Endothelial cell of umbilical vein (primary cell): ENCODE results near the gene HIRA. TPM values are rescaled to one million over a fixed set of nuclear protein-coding genes. Genes with fewer than 3 reads are reported as not detected.

ENCODE experiments used
- BruUV-seq: library from RNA; stranded (reverse); fragments of 400-500 nt; replicated peaks from 2 replicates; lab custom pipeline; 2021; lab: Mats Ljungman, UMichigan
- CTCF ChIA-PET: fragments of 300-600, 350-600 bp; sonication (Branson Sonifier 250); formaldehyde crosslinking; loops from one replicate; lab custom pipeline; 2021; ENCODE audit warnings: antibody characterized with exemption, inconsistent platforms; lab: Charles Lee
- POLR2A ChIA-PET: fragments of 300-600, 350-600 bp; sonication (Branson Sonifier 250); formaldehyde crosslinking; loops from one replicate; lab custom pipeline; 2021; ENCODE audit warnings: antibody characterized with exemption, inconsistent platforms; lab: Charles Lee
- DNase-seq: peaks from one replicate; pipeline ENCODE4 v3.0.0-alpha.2; 2011; ENCODE audit warnings: low read depth, low spot score
- FAIRE-seq: peaks from 2 replicates; lab custom pipeline; 2011; peaks lifted over from hg19 to GRCh38; lab: Jason Lieb, UNC
- H2AFZ ChIP-seq: 2 replicates; pipeline ENCODE4 v1.6.0; 2012; ENCODE audit warnings: low read depth, low read length, control low read depth, inconsistent platforms
- H3K27ac ChIP-seq: 2 replicates; pipeline ENCODE4 v1.5.1; 2011; ENCODE audit warnings: low read depth, mild to moderate bottlenecking, control low read depth, low read length, moderate library complexity; ENCODE audit not compliant: insufficient read depth
- H3K27me3 ChIP-seq, 2 experiments: 2 replicates each; pipeline versions ENCODE4 v1.6.0 to v1.6.1; 2011; ENCODE audit warnings: low read length in 2 of 2, mixed read lengths in 1 of 2; ENCODE audit not compliant: control insufficient read depth in 2 of 2, insufficient read depth in 2 of 2
- H3K36me3 ChIP-seq, 2 experiments: 2 replicates in 1 of 2; 3 replicates in 1 of 2; pipeline ENCODE4 v1.5.1; 2011; ENCODE audit warnings: low read length in 2 of 2, mild to moderate bottlenecking in 1 of 2, moderate library complexity in 1 of 2; ENCODE audit not compliant: control insufficient read depth in 2 of 2, insufficient read depth in 2 of 2; ENCODE audit errors: extremely low read depth in 1 of 2
- H3K4me1 ChIP-seq: 3 replicates; pipeline ENCODE4 v1.5.1; 2011; ENCODE audit warnings: mild to moderate bottlenecking, low read length; ENCODE audit not compliant: control insufficient read depth, insufficient read depth; ENCODE audit errors: extremely low read depth
- H3K4me2 ChIP-seq: 2 replicates; pipeline ENCODE4 v1.6.1; 2011; ENCODE audit warnings: low read length, control low read depth, mixed read lengths; ENCODE audit not compliant: insufficient read depth
- H3K4me3 ChIP-seq, 3 experiments: fragments of 200-600 bp in 1 of 3; sonication (generic), shearing (Covaris generic) in 1 of 3; replicated peaks in 1 of 3; 2 replicates each; pipeline ENCODE4 v1.5.1; 2011 to 2016; ENCODE audit warnings: control low read depth in 3 of 3, low read length in 3 of 3, mild to moderate bottlenecking in 2 of 3, inconsistent platforms in 1 of 3, low read depth in 1 of 3, moderate library complexity in 1 of 3; ENCODE audit not compliant: insufficient read depth in 1 of 3
- H3K79me2 ChIP-seq: 2 replicates; pipeline ENCODE4 v1.6.0; 2012; ENCODE audit warnings: low read length, inconsistent platforms; ENCODE audit not compliant: control insufficient read depth, insufficient read depth
- H3K9ac ChIP-seq: replicated peaks from 2 replicates; pipeline ENCODE3; 2011; ENCODE audit warnings: low read length, control low read depth; ENCODE audit not compliant: insufficient read depth; ENCODE audit errors: extremely low read depth
- H3K9me1 ChIP-seq: replicated peaks from 3 replicates; pipeline ENCODE4 v1.6.0; 2011; ENCODE audit warnings: mild to moderate bottlenecking, low read length; ENCODE audit not compliant: control insufficient read depth, insufficient read depth; ENCODE audit errors: extremely low read depth
- H3K9me3 ChIP-seq: replicated peaks from 2 replicates; pipeline ENCODE4 v1.5.1; 2012; ENCODE audit warnings: low read length, inconsistent platforms; ENCODE audit not compliant: control insufficient read depth, insufficient read depth
- H4K20me1 ChIP-seq: replicated peaks from 2 replicates; pipeline ENCODE3; 2011; ENCODE audit warnings: mild to moderate bottlenecking, low read length; ENCODE audit not compliant: control insufficient read depth, insufficient read depth; ENCODE audit errors: extremely low read depth
- EZH2 ChIP-seq: IDR thresholded peaks from 2 replicates; pipeline ENCODE4 v1.6.1; 2012; ENCODE audit warnings: borderline replicate concordance, low read depth, mild to moderate bottlenecking, moderate library complexity, low read length, inconsistent platforms; ENCODE audit not compliant: severe bottlenecking
- GATA2 ChIP-seq: IDR thresholded peaks from 2 replicates; pipeline ENCODE4 v1.7.0; 2011; ENCODE audit warnings: low read depth, mild to moderate bottlenecking, moderate library complexity, mixed read lengths, low read length; ENCODE audit not compliant: insufficient read length, insufficient read depth
- MYC ChIP-seq: IDR thresholded peaks from one replicate; pipeline ENCODE4 v1.6.1; 2011; ENCODE audit warnings: mild to moderate bottlenecking, low read depth, low read length
- POLR2A ChIP-seq: IDR thresholded peaks from 2 replicates; pipeline ENCODE4 v1.6.1; 2012; ENCODE audit warnings: low read depth, mild to moderate bottlenecking, control low read depth, low read length
- POLR2AphosphoS5 ChIP-seq: IDR thresholded peaks from 2 replicates; pipeline ENCODE4 v1.6.1; 2012; ENCODE audit warnings: low read depth, mild to moderate bottlenecking, control low read depth, low read length, moderate library complexity; ENCODE audit not compliant: insufficient read depth
- dilution Hi-C: fragments of 300-500 bp; cut with MboI; formaldehyde crosslinking; loops from one replicate; pipeline ENCODE4 v1.15.0; 2019; ENCODE audit warnings: low sequenced_read_pairs; ENCODE audit not compliant: extremely low pct_ligation_motif_present
- intact Hi-C: fragments of 100-400 bp; cut with micrococcal nuclease; formaldehyde crosslinking; loops from one replicate; pipeline ENCODE4 v1.10.0; 2022
- polyA plus RNA-seq, 4 experiments: library from polyadenylated mRNA; depleted of rRNA in 3 of 4; stranded (reverse) in 3 of 4; unstranded in 1 of 4; fragments of >200 nt; gene quantifications; 2 replicates each; pipeline versions ENCODE4 v1.2.1 to v1.2.3, GENCODE V29; 2011 to 2012; ENCODE audit warnings: missing spikeins in 1 of 4
- total RNA-seq: library from RNA; stranded (reverse); gene quantifications from 2 replicates; pipeline ENCODE4 v1.2.3, GENCODE V29; 2021
- TF ChIP-seq, protein P1 (sequence below), 2 donors: IDR thresholded peaks; 1 replicate in 1 of 2; 2 replicates in 1 of 2; pipeline ENCODE4 v1.5.1; 2011; ENCODE audit warnings: low read length in 2 of 2, mild to moderate bottlenecking in 2 of 2, moderate library complexity in 2 of 2, control low read depth in 1 of 2, inconsistent platforms in 1 of 2, low read depth in 1 of 2; ENCODE audit not compliant: insufficient read depth in 1 of 2; ENCODE audit errors: extremely low read depth in 1 of 2
- TF ChIP-seq, protein P2 (sequence below): IDR thresholded peaks from 2 replicates; pipeline ENCODE4 v1.6.1; 2011; ENCODE audit not compliant: insufficient read depth, insufficient read length

Gene HIRA
- total and polyA plus RNA-seq, 2 donors (not counting 3 experiments of a cell fraction or from before 2014, with no cell fraction given), result 17.3 to 27.7 TPM

DNA sequence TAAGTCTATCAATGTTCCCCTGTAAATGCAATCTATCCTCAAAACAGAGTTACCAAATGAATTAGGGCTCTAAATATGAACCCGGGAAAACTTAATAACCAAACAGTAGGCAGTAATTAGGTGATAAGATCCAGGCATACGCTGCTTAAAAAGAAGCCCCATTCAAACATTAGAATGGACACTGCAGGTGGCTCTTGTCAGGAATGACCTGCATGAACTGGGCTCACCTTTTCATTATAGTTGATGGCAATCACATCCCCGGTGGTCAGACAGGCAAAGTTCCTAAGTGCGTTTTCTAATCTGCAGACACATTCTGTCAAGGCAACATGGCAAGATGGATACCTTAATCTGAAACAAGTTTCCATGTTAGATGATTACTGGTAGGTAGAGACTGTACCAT, 33.4 kb upstream of the HIRA start:
- H2AFZ ChIP-seq, result no peak overlapping the region
- H3K4me1 ChIP-seq, result no peaks in the 10 kb centered on the region
- no TSS peak for BruUV-seq
- no peak overlapping the region for H3K4me2 ChIP-seq
- H4K20me1 ChIP-seq, result peaks cover 2% of the 10 kb centered on the region
- H3K36me3 ChIP-seq, result peaks cover 42 to 57% of the 10 kb centered on the region in 2 experiments
- POLR2A ChIA-PET, result no interaction called here
- TF ChIP-seq GATA2 (no peak), EZH2 (no peak)
- H3K79me2 ChIP-seq, result peaks cover 6% of the 10 kb centered on the region
- no peak overlapping the region for H3K4me3 ChIP-seq
- CTCF ChIA-PET, result interaction anchor here (0.5 kb wide), 1 partner anchor 1786 kb away, joined by 3 read pairs; no protein-coding TSS in a partner anchor
- no peaks in the 10 kb centered on the region for H3K9me3 ChIP-seq
- no peaks in the 10 kb centered on the region for H3K27me3 ChIP-seq
- FAIRE-seq (no peak), DNase-seq (no peak)
- dilution Hi-C loops, result no loop called here
- intact Hi-C loops, result no loop called here
- H3K9ac ChIP-seq, result no peak overlapping the region
- H3K27ac ChIP-seq, result no peak overlapping the region
- no peaks in the 10 kb centered on the region for H3K9me1 ChIP-seq

DNA sequence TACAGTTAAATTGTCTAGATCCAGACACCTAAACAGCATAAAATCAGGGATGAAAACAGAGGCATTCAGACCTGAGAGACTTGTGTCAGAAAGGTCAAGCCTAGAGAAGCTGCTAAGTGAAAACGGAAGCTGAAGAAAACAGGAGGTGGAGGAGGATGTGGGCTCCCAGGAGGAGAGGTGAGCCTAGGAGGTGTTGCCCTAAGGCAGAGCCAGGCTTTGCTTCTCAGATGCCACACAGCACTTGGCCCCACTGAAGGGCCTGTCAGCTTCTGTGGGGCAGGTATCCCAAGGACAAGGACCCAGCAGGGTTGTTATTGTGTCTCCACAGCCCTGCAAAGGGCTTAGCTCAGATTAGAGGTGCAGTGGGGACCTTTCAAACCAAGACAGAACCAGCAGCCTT, 33.0 kb upstream of the HIRA start:
- TF ChIP-seq POLR2A (no peak), POLR2AphosphoS5 (no peak), GATA2 (no peak), EZH2 (no peak), MYC (no peak)
- TF ChIP-seq, protein P1, sequence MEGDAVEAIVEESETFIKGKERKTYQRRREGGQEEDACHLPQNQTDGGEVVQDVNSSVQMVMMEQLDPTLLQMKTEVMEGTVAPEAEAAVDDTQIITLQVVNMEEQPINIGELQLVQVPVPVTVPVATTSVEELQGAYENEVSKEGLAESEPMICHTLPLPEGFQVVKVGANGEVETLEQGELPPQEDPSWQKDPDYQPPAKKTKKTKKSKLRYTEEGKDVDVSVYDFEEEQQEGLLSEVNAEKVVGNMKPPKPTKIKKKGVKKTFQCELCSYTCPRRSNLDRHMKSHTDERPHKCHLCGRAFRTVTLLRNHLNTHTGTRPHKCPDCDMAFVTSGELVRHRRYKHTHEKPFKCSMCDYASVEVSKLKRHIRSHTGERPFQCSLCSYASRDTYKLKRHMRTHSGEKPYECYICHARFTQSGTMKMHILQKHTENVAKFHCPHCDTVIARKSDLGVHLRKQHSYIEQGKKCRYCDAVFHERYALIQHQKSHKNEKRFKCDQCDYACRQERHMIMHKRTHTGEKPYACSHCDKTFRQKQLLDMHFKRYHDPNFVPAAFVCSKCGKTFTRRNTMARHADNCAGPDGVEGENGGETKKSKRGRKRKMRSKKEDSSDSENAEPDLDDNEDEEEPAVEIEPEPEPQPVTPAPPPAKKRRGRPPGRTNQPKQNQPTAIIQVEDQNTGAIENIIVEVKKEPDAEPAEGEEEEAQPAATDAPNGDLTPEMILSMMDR (IDR thresholded peaks at IDR 0.05; ENCODE audit: extremely low read depth in 1 of 2, insufficient read depth in 1 of 2, low read depth in 1 of 2, low read length in 2 of 2), result no peak
- TF ChIP-seq, protein P2, sequence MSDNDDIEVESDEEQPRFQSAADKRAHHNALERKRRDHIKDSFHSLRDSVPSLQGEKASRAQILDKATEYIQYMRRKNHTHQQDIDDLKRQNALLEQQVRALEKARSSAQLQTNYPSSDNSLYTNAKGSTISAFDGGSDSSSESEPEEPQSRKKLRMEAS, result no peak
- intact Hi-C loops, result no loop called here

More for the DNA sequence above, 33.0 kb upstream of the HIRA start:
- H3K79me2 ChIP-seq, result peaks cover 2% of the 10 kb centered on the region
- no peaks in the 10 kb centered on the region for H3K9me3 ChIP-seq
- no peaks in the 10 kb centered on the region for H3K27me3 ChIP-seq
- POLR2A ChIA-PET, result no interaction called here
- H3K27ac ChIP-seq, result no peak overlapping the region
- H3K4me3 ChIP-seq, result no peak overlapping the region
- peaks cover 2% of the 10 kb centered on the region for H4K20me1 ChIP-seq
- no peaks in the 10 kb centered on the region for H3K9me1 ChIP-seq
- no peak overlapping the region for H3K9ac ChIP-seq
- no peak overlapping the region for H3K4me2 ChIP-seq
- peaks cover 38 to 53% of the 10 kb centered on the region in 2 experiments for H3K36me3 ChIP-seq
- no TSS peak for BruUV-seq
- no peak for DNase-seq
- H2AFZ ChIP-seq, result no peak overlapping the region
- dilution Hi-C loops, result no loop called here
- H3K4me1 ChIP-seq, result no peaks in the 10 kb centered on the region
- FAIRE-seq, result no peak
- CTCF ChIA-PET, result interaction anchor here (0.9 to 1.1 kb wide), 2 partner anchors 10 to 13 kb away, joined by 3 to 5 read pairs; no protein-coding TSS in a partner anchor
